Right ventricle myocardium superior (tissue), 1 donor: ENCODE measurements around the gene SH3BP4. TPM values are rescaled to one million over a fixed set of nuclear protein-coding genes. Genes with fewer than 3 reads are reported as not detected.

Source experiments
- ATAC-seq: fragments of 200-7000 bp; cut with Tn5 transposase; one replicate; pipeline ENCODE4 v1.9.1; 2020; ENCODE audit warnings: mild to moderate bottlenecking; ENCODE audit not compliant: poor library complexity
- DNase-seq: peaks from one replicate; pipeline ENCODE4 v3.0.0-alpha.2; 2020
- intact Hi-C: fragments of 100-400 bp; cut with DNase I; formaldehyde crosslinking; loops from one replicate; pipeline ENCODE4 v1.11.2; 2022
- total RNA-seq: library from RNA; stranded (reverse); fragmentation: NEBNext Ultra II Directional; extraction: Animal tissue kit (Norgen Biotek cat#: 25700); gene quantifications from one replicate; pipeline ENCODE4 v1.2.1, GENCODE V29; 2021
- donor health status: DM: no; HTN: yes; CAD: no; lungs with severe emphysema.

The SH3BP4 gene
- total RNA-seq, 1 donor from 2014 or later, result 9.0 TPM

DNA sequence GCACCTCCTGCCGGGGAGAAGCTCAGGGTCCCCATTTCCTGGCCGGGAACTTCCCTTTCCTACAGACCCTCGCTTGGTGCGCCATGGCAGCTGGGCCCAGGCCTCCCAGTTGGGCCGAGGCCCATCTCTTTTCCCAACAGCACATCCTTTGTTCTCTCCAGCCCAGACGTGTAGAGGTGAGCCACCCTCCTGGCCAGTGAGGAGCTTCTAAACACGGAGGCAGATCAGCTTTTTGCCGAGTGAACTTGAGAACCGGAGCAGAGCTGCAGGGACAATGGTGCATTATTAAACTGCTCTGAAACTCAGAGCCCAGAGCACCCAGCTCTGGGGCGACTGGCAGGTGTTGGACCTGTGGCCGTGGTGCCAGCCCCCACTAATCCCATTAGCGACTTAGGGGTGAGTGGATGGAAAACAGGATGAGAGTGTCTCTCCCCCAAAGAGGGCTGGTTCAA, 25.4 kb downstream of the SH3BP4 start:
- no peak for DNase-seq
- ATAC-seq, result no peak
- intact Hi-C loops, result no loop called here

DNA sequence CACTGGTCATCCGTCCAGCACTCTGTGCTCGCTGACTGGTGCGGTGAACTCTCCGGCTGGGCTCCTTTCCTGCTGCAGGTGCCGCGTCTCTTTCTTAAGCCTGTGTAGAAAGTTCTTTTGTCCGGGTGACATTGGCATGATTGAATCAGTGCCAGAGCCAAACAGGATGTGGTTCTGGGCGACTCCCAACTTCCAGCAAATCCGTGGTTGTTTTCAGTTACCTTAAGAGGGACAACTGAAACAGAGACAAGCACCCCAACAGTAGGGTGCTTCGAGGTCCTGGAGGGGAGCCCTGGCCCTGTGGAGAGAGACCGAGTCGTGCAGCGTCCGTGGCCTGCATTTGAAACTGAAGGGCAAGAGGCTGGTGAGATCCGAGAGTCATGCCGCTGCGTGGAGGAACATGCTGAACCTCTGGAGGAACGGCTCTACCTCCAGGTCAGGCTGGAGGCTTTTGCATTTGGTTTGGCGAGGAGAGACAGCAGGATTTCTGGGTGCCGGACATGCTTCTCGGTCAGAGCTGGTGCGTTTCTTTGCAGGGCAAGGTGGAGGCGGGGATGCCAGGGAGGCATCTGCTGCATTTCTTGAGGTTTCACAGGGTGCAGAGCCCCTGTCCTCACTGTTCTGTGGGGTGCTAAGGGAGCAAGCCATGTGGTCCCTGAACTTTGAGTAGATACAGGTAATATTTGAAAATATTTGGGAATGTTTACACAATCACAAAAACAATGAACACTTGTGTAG, 26.8 kb downstream of the SH3BP4 start:
- peak; percentile 9 for ATAC-seq
- intact Hi-C loops, result no loop called here

DNA sequence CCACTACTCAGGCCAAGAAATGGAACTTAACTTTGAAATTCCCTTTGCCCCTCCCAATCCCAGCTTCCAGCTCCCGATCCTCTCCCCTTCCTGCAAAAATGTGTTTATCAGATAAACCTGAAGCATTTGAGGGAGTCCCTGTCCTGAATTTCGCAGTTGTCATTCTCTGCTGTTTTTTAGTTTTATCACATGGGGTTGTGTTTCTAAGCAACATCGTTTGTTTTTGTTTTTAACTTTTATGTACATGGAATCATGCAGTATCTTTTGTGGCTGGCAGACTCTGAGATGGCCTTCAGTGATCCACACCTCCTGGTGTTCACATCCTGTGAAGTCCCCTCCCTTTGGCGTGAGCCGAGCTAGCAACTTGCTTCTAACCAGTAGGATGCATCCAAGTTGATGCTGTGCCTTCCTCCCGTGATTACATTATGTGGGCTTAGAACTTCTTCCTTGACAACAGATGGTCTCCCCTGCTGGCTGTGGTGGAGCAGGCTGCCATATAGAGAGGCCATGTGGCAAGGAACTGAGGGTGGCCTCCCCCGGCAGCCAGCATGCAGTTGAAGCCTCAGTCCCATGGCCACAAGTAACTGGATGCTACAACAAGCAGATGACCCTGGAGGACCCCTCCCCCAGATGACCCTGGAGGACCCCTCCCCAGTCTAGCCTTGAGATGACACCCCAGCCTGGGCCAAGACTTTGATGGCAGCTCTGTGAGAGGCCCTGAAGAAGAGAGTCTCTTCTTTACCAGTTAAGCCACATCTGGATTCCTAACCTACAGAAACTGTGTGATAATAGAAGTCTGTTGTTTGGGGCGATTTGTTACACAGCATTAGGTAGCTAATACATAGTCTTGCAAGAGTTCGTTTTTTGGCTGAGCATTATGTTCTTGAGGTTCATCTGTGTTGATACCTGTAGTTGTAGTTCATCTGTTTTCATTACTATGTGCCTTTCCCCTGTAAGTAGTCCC, 27.7 kb downstream of the SH3BP4 start:
- intact Hi-C loops, result no loop called here
- DNase-seq, result no peak
- no peak for ATAC-seq

More for the DNA sequence above, 26.8 kb downstream of the SH3BP4 start:
- no peak for DNase-seq

GRCh38 chr2:234980451-234981187, 28.8 kb downstream of the SH3BP4 start:
- ATAC-seq, result peak; percentile 19
- DNase-seq, result no peak
- intact Hi-C loops, result no loop called here

DNA sequence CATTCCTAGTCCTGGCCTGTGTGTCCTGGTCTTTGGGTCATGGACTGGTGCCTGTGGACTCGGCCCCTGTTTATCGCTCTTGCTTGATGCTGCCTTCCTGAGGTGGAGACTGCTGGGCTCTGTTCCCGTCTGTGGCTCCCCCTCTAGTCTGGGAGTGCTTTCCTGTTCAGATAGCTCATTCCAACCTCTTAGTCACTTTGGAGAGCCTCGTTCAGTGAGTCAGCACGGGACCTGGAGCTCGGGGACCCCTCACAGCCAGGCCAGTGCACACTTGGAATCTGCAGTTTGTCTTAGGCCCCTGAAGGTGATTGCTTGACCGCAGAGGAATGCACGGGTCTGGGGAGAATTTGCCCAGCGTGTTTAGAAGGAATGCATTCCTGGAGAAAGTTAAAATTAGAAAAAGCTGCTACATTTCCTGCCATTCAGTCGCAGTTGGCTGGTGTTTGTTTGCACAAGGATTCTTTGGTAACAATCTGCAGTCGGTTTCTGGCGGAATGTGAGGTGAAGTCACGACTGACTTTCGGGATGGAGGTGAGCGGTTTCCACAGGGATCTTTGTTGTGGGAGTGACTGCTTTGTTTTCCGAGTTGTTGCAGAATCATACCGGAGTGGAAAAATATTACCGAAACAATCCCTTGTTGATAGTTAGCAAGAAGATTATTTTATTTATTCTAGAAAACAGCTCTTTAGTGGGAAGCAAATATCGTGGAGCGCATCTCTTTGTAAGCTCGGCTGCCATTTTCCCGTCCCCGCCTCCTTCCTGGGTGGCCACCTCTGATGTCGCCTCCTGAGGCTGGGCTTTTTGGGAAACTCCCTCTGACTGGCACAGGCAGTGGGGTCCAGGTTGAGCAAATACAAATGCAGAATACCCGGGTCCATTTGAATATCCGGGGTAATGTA, 29.6 kb downstream of the SH3BP4 start:
- ATAC-seq (peak; percentile 87), DNase-seq (peak; percentile 70)
- intact Hi-C loops, result no loop called here

DNA sequence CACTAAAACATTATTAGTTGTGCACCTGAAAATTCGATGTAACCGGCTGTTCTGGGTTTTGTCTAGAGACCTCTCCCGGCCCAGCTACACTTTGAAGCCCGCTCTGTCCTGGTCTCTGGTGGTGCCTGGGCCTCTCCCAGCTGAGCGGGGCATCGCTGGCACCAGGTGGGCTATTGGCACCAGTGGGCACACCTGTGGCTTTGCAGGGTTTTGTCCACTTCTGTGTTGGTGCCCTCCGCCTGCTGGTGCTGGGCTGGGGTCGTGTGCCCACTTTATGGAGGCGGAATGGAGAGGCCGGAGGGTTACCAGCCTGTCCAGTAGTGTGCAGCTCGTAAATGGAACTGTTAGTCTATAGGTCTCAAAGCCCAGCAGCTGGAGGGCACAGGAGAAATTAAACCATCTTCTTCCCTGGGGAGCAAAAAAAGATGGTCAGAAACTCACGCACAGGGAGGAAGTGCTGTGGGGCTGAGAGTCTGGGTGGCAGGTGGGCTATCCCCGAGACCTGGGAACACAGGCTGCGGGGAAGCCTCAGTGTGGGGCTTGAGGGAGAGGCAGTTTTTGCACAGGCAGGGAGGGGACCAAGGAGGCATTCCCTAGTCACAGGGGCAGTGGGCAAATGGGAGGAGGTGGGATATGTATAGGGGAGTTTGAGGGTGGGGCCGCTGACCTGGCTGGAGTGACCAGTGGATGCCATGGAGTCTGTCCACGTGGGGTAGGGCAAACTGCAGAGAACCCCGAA, 30.4 kb downstream of the SH3BP4 start:
- ATAC-seq, result no peak
- DNase-seq, result no peak
- intact Hi-C loops, result no loop called here

DNA sequence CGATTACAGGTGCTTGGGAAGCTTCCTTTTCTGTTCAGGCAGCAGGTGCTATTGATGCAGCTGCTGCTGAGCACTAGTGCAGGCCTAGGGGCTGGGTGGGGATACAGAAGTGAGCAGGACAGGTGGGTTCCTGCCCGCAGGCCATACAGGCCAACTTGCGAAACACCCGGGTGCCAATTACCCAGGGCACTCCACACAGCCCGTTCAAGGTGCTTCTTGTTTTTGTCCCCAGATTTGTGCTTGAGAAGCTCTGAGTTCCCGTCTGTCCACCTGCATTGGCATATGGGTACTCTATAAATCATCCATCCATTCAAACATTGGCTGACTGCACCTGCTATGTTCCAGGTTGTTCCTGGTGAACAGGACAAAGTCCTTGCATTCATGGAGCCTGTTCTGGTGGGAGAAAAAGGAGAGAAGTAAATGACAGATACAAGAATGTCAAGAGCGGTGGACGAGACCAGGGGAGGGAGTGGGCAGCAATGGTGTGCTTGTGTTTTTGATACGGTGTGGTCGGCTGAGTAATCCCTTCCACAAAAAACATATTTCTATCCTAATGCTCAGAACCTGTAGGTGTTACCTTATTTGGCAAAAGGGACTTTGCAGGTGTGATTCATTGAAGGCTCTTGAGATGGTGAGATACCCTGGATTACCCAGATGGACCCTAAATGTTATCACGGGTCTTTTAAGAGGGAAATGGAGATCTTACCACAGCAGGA, 31.4 kb downstream of the SH3BP4 start:
- intact Hi-C loops, result no loop called here
- ATAC-seq, result no peak
- no peak for DNase-seq

DNA sequence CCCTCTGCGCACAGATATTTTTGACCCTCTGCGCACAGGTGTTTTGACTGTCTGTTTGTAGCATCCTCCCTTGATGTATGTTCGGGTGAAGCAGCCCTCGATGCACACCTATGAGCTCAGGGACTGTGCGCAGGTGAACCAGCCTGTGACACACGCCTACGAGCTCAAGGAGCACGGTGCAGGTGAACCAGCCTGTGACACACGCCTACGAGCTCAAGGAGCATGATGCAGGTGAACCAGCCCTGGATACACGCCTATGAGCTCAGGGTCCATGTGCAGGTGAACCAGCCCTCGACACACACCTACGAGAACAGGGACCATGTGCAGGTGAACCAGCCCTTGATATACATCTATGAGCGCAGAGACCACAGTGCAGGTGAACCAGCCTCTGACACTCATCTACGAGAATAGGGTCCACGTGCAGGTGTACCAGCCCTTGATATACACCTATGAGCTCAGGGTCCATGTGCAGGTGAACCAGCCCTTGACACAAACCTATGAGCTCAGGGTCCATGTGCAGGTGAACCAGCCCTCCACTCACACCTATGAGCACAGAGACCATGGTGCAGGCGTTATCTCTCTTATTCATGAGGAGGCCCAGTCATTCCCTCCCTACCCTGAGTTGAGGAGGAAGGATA, 33.9 kb downstream of the SH3BP4 start:
- no peak for ATAC-seq
- DNase-seq, result no peak
- intact Hi-C loops, result no loop called here

GRCh38 chr2:234986390-234986789, 34.6 kb downstream of the SH3BP4 start:
- intact Hi-C loops, result no loop called here
- no peak for ATAC-seq
- no peak for DNase-seq

GRCh38 chr2:234986876-234987720, 35.3 kb downstream of the SH3BP4 start:
- intact Hi-C loops, result no loop called here
- no peak for ATAC-seq
- no peak for DNase-seq

DNA sequence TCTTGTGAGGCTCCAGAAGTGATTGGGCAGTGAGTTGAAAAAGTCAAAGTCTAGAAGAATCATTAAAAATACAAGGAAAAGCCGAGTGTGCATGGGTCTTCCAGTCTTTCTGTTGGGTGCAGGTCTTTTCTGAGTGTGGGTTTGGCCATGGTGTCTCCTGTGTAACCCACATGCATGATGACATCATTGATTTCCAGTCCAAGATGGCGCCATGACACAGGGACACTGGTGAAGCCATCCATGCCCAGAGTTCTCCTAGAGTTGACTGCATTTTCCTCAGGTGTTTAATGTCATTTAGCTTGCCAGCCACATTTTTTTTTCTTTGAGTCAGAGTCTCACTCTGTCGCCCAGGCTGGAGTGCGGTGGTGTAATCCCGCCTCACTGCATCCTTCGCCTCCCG, 35.9 kb downstream of the SH3BP4 start:
- intact Hi-C loops, result no loop called here
- DNase-seq, result no peak
- ATAC-seq, result no peak

- no peak for ATAC-seq
- DNase-seq, result no peak
- intact Hi-C loops, result no loop called here
These were observed 36.7 kb downstream of the SH3BP4 start for GRCh38 chr2:234988491-234988890.

DNA sequence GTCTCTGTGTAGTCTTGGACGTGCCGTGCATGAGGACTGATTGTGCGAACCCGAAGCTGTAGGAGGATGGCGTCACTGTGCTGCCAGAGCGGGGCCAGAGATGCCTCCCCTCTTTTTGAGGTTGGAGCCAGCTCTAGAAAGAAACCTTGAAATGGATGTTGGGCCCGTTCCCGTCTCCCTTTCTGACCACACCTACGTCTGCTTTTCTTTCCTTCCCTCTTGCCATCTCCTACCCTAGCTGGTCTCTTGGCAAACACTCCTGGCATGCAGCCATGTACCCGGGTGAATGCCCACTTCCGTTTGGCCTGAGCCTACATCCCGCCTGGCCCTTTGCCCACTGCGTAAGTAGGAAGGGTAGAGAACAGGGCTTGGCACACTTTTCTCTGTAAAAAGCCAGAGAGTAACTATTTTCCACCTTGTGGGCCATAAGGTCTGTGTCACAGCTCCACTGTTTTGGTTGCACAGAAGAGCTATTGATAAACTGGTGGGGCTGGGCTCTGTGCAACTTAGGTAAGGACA, 37.4 kb downstream of the SH3BP4 start:
- intact Hi-C loops, result no loop called here
- DNase-seq, result peak; percentile 91
- ATAC-seq, result peak; percentile 56

- peak; percentile 12 for DNase-seq
- intact Hi-C loops, result no loop called here
- ATAC-seq, result no peak
These were observed 38.5 kb downstream of the SH3BP4 start for GRCh38 chr2:234990300-234990699.

GRCh38 chr2:234991290-234991689, 39.5 kb downstream of the SH3BP4 start:
- no peak for ATAC-seq
- intact Hi-C loops, result no loop called here

More at GRCh38 chr2:234991290-234991689, 39.5 kb downstream of the SH3BP4 start:
- DNase-seq, result no peak
